ENCODE data around the gene TOM1L2.

DNA sequence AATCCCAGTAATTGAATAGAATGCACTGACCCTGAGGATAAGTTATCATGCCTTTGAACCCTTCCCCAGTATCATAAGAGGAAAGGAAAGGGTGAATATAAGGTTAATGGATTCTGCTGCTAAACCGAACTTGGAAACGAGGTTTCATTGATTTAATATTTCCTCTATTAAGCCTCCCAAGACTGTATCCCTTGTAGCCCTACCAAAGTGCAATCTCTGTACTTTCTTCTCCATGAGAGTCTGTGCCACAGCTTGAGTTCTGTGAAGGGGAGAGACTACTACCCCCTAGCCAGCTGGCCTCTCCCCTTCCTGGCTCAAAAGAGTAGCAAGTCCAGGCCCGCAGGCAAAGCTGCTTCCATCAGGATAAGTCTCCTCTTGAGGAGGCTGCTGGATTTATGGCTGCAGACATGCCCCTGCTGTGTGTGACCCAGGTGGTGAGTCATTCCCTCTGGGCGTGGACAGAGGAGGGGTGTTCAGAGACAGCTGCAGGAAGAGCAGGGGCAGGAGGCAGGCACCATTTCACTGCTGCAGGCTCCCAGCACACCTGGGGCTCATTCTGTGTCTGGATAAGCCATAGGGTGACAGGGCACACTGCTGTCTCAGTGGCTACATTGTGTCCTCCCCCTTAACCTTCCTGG, 58.4 kb downstream of the TOM1L2 start:
- TF ChIP-seq SMC3 (conservative IDR thresholded peaks at IDR 0.05; ENCODE audit: poor library complexity) (no peak), POLR2AphosphoS5 (IDR thresholded peaks at IDR 0.05) (no peak), EP300 (conservative IDR thresholded peaks at IDR 0.05; ENCODE audit: poor library complexity, severe bottlenecking) (no peak)
- TF ChIP-seq, protein P1, sequence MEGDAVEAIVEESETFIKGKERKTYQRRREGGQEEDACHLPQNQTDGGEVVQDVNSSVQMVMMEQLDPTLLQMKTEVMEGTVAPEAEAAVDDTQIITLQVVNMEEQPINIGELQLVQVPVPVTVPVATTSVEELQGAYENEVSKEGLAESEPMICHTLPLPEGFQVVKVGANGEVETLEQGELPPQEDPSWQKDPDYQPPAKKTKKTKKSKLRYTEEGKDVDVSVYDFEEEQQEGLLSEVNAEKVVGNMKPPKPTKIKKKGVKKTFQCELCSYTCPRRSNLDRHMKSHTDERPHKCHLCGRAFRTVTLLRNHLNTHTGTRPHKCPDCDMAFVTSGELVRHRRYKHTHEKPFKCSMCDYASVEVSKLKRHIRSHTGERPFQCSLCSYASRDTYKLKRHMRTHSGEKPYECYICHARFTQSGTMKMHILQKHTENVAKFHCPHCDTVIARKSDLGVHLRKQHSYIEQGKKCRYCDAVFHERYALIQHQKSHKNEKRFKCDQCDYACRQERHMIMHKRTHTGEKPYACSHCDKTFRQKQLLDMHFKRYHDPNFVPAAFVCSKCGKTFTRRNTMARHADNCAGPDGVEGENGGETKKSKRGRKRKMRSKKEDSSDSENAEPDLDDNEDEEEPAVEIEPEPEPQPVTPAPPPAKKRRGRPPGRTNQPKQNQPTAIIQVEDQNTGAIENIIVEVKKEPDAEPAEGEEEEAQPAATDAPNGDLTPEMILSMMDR (IDR thresholded peaks at IDR 0.05; ENCODE audit: poor library complexity, severe bottlenecking): no peak

All from neural cell (in vitro differentiated cells).